HG03342 (cell line): ENCODE data around the gene CD44.
"Not testable (repeated sequence)": the region's sequence is repeated elsewhere in the genome, so short reads cannot be mapped to it uniquely, and the experiment has no call there.

Experiments used
- ATAC-seq: cut with Tn5 transposase; IDR thresholded peaks from one replicate; pipeline ENCODE4 v1.9.1; 2021; ENCODE audit warnings: mild to moderate bottlenecking, moderate library complexity; ENCODE audit not compliant: unreplicated experiment

CD44 gene

GRCh38 chr11:35207471-35208403 is 68.8 kb downstream of the CD44 start:
- ATAC-seq: no peak

- ATAC-seq: no peak
These were observed 69.8 kb downstream of the CD44 start for GRCh38 chr11:35208795-35209194.

- ATAC-seq: no peak
These were observed 72.0 kb downstream of the CD44 start for GRCh38 chr11:35210876-35211546.

GRCh38 chr11:35211952-35212351 is 73.0 kb downstream of the CD44 start:
- no peak for ATAC-seq

- no peak for ATAC-seq
These were observed 75.3 kb downstream of the CD44 start for GRCh38 chr11:35214226-35214770.

GRCh38 chr11:35214792-35215193 is 75.8 kb downstream of the CD44 start:
- ATAC-seq: no peak

GRCh38 chr11:35215945-35216344 is 77.0 kb downstream of the CD44 start:
- no peak for ATAC-seq

GRCh38 chr11:35216962-35217678 is 78.1 kb downstream of the CD44 start:
- no peak for ATAC-seq

GRCh38 chr11:35218956-35219355 is 80.0 kb downstream of the CD44 start:
- no peak for ATAC-seq

- ATAC-seq: no peak
These were observed 84.4 kb downstream of the CD44 start for GRCh38 chr11:35223371-35223796.

GRCh38 chr11:35223991-35224390 is 85.0 kb downstream of the CD44 start:
- no peak for ATAC-seq

- ATAC-seq: no peak
These were observed 87.1 kb downstream of the CD44 start for GRCh38 chr11:35225946-35226520.

GRCh38 chr11:35226756-35227155 is 87.8 kb downstream of the CD44 start:
- ATAC-seq: not testable (repeated sequence)

GRCh38 chr11:35227576-35228327 is 88.8 kb downstream of the CD44 start:
- no peak for ATAC-seq

- no peak for ATAC-seq
These were observed 89.4 kb downstream of the CD44 start for GRCh38 chr11:35228328-35228725.

GRCh38 chr11:35230388-35230787 is 91.4 kb downstream of the CD44 start:
- no peak for ATAC-seq

- no peak for ATAC-seq
These were observed 92.3 kb downstream of the CD44 start for GRCh38 chr11:35231076-35231860.

GRCh38 chr11:35232891-35233330 is 93.9 kb downstream of the CD44 start:
- no peak for ATAC-seq

GRCh38 chr11:35233518-35233917 is 94.5 kb downstream of the CD44 start:
- ATAC-seq: no peak
